ENCODE data around the gene SIL1.
"Not testable (repeated sequence)": the region's sequence is repeated elsewhere in the genome, so short reads cannot be mapped to it uniquely, and the experiment has no call there.

The SIL1 gene

DNA sequence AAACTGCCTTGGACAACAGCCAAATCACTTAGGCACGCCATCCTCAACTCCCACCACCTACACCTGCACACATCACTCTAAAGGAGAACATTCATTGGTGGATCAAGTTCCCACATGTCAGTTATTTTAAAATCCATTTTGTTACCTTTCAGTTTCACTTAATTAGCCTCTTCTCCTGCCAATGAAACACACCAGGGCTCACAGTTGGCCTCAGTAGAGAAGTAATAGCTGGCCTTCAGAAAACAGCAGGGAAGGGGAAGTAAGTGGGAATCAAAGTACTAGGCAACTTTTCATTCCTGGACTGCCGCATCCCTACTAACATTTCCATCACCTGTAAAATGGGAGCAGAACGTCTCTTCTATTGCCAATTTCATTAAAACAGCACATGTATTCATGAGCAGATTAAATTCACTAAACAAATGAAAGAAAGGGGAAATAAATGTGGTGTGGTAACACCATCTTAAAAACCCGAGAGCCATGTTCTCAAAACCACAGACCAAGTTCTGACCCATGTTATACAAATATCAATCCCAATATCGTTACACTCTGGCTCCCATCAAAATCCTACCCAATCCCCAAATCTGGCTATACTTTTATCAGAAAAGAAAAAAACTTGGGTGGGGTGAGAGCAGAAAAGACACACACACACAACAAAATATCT, 1.7 kb downstream of the SIL1 start:
- DNase-seq, result no peak

DNA sequence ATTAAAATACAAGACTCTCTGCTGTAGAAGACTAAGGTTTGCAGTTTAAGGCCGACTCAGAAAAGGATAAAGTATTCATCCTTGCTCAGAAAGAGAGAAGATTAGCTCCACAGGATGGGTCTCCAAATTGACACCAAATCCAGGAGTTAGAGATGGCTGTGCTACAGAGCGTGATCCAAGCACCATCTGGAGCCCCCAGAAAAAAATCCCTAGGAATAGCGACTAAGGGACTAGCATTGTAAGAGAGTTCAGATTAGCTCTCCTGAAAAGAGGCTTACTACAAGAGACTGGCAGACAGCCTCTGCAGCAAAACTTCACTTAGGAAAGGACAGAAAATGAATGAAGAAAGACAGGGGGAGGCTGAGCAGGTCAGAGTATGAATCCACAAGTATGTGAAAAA, 3.7 kb downstream of the SIL1 start:
- DNase-seq, result no peak

DNA sequence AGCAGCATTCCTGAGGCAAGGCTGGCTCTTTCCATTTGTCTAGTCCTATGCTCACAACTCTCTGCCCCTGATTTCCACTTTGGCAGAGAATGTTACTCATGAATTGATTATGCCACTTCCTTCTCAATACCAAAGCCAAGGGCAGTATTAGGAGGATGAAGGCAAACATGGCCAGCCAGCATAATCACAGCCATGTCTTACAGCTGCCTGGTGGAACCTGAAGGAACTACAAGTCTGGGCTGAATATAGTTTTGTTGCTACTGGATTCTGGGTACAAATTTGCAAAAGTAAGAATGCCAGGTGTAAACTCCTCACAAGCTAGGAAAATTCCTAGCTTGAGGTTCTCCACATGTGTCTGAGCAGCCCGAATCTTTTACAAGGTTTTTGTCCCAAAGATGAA, 4.2 kb downstream of the SIL1 start:
- DNase-seq, result no peak

DNA sequence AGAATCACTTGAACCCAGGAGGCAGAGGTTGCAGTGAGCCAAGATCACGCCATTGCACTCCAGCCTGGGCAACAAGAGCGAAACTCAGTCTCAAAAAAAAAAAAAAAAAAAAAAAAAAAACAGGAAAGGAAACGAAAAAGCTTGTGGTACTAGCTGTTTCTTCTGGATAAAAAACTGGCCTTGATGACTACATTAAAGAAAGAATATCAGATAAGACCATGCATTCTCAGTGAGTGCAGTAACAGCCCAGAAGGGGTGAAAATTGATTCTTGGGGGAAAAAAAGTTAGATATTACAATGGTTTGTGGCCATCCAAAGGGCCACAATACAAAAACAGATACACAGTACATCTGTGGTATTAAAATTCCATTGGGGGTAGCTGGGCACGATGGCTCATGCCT, 5.3 kb downstream of the SIL1 start:
- DNase-seq, result not testable (repeated sequence)

DNA sequence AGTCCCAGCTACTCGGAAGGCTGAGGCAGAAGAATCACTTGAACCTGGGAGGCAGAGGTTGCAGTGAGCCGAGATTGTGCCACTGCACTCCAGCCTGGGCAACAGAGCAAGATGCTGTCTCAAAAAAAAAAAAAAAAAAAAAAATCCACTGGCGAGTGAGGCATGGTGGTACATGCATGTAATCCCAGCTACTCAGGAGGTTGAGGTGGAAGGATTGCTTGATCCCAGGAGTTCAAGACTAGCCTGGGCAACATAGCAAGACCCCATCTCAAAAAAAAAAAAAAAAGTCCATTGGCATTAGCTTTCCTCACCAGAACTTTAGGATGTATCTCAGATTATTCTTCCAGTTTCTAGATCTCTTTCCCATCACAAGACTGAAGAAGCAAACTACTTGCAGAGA, 6.2 kb downstream of the SIL1 start:
- DNase-seq, result not testable (repeated sequence)

DNA sequence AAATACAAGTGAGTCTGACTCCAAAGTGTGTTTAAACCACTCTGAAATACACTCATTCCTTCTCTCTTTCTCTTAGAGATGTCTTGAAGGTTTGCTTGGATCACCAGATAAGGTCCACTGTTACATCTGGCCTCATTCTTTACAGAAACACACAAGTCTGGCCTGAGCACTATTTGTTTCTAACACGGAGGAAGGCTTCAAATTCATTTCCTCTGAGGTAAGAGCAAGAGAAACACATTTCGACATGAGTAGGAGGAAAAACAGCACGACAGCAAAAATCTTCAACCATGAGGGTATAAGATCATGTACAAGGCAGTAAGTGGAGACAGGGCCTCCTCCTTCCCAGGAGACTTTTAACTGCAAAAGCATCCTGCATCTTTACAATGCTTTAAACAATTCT, 8.0 kb downstream of the SIL1 start:
- DNase-seq, result no peak

DNA sequence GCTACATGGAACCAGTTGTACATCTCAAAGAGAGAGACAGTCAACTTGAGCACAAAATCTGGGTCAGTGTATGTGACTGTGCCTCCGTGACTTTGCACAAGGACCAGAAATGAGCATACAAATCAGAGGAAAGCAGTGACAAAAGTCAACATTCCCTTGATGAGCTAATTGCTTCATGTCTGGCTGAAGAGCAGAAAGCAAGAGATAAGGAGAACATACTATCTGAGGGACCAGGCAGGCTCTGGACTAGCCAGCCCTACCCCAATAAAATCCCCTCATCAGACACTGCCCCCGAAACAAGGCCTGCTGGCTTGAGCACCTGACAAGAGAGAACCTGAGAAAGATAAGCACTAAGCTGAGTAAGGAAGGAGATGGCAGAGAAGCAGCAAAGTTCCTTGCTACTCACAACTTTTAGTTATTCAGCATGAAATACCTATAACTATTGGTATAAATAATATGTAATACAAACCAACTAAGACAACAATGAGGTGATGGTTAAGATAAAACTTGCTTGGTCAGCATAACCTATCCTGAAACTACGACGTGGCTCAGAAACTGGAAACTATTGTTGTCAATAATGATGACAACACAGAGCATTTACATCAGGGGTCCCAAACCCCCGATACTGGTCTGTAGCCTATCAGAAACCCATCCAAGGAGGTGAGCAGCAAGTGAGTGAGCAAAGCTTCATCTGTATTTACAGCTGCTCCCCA, 9.5 kb downstream of the SIL1 start:
- DNase-seq, result no peak

DNA sequence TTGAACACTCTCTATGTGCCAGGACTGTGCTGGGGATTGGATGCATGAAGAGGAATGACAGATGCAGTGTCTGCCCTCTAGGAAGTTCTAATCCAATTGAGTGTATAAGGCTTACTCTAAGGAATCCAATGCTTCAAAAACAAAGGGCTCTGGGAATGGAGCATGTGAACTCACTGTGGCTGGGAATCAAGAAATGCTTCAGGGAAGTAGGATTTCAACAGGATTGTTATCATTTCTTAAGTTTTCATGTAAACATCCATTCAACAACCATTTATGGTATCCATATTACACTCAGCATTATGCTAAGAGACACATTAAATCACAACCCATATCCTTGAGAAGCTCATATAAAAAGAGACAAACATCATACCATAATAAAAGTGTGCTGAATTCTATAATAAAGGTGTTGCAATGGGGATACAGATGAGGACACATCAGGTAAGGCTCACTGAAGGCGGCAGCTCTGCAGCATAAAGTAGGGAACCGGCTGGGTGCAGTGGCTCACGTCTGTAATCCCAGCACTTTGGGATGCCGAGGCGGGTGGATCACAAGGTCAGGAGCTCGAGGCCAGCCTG, 11.3 kb downstream of the SIL1 start:
- no peak for DNase-seq

DNA sequence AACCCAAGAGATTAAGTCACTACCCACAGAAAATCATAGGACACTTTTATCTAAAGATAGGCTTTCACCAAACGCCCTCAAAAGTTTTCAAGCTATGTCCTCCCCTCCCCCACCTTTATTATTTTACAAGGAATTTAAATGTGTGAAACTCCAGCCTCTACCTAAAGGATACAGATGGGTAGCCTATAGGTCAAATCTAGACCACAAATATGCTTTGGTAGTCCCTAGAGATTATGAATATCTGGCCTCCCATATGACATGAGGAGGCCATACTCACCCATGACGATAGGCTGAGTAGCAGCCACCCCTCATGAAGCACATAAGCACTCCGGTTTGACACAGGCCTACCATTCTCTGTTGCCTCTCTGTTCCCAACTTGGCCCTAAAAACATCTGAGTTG, 11.9 kb downstream of the SIL1 start:
- DNase-seq, result no peak

DNA sequence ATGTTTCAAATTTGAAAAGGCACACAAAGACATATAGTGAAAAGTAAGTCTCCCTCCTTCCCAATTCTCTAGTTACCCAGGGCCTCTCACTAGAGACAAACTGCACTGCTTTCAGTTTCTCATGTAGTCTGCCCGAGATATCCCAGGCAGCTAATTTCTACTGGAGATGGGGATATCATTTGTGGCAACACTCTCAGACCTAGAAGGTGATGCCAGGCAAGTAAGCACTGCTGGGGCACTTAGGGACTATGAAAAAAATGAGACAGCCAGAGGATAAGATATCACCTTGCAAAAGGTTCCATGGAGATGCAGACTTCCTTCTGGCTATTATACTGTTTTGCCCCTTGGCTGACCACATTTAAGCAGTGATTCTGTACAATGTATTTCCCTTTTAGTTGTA, 12.6 kb downstream of the SIL1 start:
- no peak for DNase-seq

DNA sequence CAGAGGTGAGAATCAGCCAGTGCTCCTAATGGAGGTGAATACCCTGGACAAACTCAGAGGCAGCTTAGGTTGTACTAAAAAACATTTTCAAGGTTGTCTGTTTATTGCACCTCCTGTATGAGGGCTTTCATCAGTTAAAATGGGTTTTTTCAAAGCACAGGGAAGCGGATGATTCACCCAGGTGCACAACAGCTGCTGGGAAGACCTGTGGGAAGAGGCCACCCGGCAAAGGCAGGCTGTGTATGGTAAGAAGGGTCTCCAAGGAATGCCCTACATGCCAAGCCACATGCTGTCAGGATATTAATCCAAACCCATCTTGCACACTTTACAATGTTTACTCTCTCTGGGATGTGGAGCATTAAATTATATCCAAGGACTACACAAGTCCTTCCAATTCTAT, 14.7 kb downstream of the SIL1 start:
- no peak for DNase-seq

DNA sequence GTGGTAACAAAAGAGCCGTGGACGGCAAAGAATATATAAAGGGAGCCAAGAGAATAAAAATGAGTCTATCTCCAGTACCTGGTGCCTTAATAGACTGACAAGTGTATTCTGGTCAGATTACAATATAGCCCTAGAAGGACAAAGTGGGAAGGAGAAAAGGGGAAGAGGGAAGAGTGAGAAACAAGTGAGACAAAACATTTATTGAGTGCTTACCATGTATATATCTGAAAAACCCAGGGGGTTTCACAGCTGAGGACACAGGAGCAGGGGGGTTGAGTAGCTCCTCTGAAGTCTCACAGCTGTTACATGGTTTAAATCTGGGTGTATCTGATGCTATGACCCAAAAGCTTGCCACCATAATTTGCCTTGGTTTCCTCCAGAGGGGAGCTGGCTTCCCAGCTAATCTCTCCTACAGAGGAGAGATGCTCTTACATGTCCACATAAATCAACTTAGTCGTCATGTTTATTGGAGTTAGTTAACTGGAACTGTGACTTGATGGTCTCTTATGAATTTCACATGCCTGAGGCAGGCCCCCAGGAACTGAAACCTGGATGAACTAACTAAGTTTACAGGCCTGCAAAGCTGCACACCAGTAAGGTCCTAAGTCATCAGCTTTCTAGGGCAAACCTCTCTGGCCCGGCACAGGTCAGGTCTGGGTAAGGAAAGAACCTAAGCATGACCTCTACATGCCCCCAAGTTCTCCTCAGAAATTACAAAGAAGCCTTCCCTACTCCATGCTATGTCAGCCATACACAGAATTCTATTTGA, 15.5 kb downstream of the SIL1 start:
- DNase-seq, result no peak

DNA sequence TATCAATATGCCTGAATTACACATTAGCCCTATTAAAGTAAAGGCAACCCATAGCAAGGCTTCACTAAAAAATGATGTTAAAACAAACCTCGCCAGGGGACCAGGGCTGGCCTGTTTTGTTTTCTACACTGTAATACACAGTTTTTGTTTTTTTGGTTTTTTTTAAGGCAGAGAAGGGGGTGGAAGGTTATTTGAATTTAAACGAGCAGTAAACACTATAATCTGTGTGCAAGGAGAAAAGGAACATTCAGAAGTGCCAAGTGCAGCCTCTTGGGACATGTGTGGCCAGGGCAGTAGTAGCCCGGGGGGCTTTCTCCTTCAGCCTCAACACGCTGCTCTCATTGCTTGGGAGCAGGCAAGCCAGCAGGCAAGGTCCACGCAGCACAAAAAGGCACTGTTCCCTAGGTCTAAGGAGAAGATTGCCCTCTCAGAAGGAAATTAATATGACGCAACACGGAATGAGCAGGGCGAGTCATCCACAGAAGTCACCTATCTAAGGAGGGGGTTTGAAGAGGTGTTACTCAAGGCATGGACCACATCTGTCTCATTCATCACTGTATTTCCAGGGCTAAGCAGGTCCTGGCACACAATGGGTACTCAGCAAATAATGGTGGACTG, 16.2 kb downstream of the SIL1 start:
- no peak for DNase-seq

DNA sequence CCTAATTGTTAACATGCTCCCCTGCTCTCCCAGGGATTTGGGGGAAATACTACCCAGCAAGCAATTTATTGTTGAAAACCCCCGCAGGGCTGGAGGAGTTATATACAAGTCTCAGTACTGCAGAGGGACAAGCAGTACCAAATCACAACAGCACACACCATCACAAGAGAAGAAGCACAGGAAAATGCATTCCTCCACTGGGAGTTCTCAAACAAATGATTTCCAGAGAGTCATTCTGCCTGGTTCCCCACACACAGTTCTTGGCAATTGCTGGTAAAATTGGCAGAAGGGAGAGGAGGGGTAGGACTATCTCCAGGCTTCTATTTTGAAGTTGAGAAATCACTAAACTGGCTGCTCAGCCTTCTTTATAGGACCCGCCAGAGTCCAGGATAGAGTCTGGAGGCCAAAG, 16.8 kb downstream of the SIL1 start:
- no peak for DNase-seq

DNA sequence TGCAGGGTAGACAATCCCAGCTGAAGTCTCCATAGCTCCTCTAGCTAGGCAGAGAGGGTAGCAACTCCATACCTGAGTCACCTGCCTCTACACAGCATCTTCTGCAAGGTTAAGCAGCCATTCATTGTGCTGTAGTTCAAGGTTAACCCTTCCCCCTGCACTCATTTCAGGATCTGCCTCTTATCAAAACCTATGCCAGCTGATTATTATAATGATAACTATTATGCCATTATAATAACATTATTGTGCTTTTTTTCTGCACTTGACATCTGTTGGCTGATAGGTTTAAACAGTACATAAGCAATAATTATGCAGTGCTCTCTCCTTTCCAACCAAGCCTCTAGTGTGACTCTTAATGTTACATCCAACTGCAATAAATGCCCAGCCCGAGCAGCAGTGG, 17.3 kb downstream of the SIL1 start:
- no peak for DNase-seq

DNA sequence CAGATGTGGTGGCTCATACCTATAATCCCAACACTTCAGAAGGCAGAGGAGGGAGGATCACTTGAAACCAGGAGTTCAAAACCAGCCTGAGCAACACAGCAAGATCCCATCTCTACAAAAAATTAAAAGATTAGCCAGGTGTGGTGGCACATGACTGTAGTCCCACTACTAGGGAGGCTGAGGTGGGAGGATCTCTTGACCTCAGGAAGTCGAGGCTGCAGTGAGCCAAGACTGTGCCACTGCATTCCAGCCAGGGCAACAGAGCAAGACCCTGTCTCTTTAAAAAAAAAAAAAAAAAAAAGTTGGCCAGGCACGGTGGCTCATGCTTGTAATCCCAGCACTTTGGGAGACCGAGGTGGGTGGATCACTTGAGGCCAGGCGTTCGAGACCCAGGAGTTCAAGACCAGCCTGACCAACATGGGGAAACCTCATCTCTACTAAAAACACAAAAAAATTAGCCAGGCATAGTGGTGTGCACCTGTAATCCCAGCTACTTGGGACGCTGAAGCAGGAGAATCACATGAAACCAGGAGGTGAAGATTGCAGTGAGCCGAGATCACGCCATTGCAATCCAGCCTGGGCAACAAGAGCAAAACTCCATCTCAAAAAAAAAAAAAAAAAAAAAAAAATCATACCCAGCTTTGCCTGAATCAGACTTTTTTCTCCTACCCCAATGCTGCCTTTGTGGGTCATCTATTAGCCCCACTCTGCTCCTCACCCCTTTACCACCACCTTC, 18.2 kb downstream of the SIL1 start:
- not testable (repeated sequence) for DNase-seq

DNA sequence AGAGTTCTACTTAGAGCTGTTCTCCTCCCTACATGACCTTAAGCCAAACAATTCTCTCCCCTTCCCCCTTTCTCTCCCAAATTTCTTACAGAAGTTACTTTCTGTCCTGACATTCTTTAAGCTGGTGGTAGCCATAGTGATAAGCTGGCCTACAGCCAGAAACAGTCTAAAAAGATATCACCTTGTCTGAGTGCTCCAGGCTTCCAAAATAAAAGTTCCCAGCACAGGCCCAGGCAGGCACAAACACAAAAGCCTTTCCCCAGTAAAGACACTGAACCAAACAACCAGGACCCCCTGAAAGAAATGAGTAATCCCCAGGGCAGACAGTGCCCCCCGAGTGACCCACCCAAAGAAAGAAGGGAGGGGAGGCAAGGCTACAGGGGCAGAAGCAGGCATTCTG, 19.2 kb downstream of the SIL1 start:
- DNase-seq, result no peak

DNA sequence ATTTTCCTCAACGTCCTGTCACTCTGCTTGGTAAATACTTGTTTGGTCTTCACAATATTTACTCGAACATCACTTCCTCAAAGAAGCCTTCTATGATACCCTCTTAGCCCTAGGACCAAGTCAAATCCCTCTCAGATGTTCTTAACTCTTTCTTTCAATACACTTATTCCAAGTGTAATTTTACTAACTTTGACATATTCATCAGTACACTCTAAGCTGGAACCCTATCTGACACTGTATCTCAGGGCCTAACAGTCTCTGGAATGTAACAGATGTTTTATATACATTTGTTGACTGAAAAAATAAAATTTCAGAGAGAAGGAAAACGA, 19.6 kb downstream of the SIL1 start:
- no peak for DNase-seq

DNA sequence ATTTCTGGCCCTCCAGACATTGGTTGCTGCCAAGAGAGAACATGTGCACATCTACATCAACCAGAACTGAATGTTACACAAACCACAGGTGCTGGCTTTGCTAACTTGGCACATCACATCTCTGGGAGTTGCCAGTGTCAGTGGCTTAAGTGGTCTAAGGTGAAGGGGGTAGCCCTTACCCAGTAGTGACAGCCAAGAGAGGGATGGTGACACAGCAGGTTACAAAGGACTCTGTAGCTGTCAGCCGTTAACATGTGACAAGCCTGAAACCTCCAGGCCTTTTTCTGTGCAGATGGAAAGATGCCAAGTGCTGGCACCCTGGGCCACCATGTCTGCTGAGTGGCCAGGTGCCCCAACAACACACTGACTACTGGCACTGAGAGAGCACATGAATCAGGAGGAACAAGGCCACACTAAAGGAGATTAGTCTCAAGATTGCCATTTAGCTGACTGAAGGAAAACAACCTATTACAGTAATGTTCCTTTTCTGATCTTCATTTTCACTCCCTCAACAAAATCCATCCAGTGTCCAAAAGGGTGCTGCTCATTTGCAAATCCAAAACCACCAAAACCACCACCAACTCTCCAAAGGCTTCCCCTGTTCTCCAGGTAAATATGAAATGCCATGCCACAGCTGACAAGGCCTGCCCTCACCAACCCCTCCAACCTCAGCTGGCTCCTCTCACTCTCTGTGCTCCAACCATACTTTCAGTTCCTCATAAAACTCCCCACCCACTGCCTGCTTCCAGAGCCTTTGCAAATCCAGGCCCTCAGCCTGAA, 20.2 kb downstream of the SIL1 start:
- no peak for DNase-seq

DNA sequence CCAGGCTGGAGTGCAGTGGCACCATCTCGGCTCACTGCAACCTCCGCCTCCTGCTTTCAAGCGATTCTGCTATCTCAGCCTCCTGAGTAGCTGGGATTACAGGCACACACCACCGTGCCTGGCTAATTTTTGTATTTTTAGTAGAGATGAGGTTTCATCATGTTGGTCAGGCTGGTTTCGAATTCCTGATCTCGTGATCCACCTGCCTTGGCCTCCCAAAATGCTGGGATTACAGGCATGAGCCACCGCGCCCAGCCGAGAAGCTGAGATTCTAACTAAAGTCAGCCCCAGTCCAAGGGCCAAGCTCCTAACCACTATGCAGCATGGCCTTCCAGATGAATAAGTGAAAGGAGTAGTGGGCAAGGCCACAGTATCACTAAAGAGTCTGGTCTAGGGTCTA, 20.9 kb downstream of the SIL1 start:
- DNase-seq, result not testable (repeated sequence)

DNA sequence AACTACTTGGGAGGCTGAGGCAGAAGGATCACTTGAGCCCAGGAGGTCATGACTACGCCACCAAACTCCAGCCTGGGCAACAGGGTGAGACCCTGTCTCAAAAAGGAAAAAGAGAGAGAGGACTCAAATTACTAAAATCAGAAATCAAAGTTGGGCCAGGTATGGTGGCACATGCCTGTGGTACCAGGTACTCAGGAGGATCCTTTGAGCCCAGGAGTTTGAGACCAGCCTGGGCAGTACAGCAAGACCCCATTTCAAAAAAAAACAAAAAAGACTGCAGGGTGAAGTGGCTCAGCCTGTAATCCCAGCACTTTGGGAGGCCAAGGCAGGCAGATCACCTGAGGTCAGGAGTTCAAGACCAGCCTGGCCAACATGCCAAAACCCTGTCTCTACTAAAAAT, 23.8 kb downstream of the SIL1 start:
- not testable (repeated sequence) for DNase-seq
